GM12878 (cell line): ENCODE measurements around the gene C6orf89. TPM values are rescaled to one million over a fixed set of nuclear protein-coding genes. Genes with fewer than 3 reads are reported as not detected.

Experiments used
- BACH1 ChIP-seq: fragments of 450-650 bp; IDR thresholded peaks from 2 replicates; pipeline ENCODE4 v1.6.1; 2017; ENCODE audit warnings: mild to moderate bottlenecking, borderline replicate concordance
- BHLHE40 ChIP-seq, 2 experiments: fragments of 450-650 bp in 1 of 2; IDR thresholded peaks; 2 replicates each; pipeline ENCODE4 v1.6.1; 2011 to 2017; ENCODE audit warnings: low read depth in 2 of 2, borderline replicate concordance in 1 of 2, improper control_type of control experiment in 1 of 2, low read length in 1 of 2, mild to moderate bottlenecking in 1 of 2
- EED ChIP-seq: sonication (generic); IDR thresholded peaks from 2 replicates; pipeline ENCODE4 v1.6.1; 2016; ENCODE audit warnings: antibody characterized with exemption, low read depth
- FOS ChIP-seq: IDR thresholded peaks from 3 replicates; pipeline ENCODE4 v1.6.1; 2011; ENCODE audit warnings: borderline replicate concordance; ENCODE audit not compliant: insufficient read length; ENCODE audit errors: extremely low read depth
- FOXK2 ChIP-seq: fragments of 450-650 bp; IDR thresholded peaks from 2 replicates; pipeline ENCODE4 v1.6.1; 2017; ENCODE audit warnings: mild to moderate bottlenecking, moderate library complexity
- HSF1 ChIP-seq: fragments of 150-350 bp; IDR thresholded peaks from 2 replicates; pipeline ENCODE4 v1.6.1; 2014; ENCODE audit warnings: mild to moderate bottlenecking, low read depth, low read length
- POU2F2 ChIP-seq: IDR thresholded peaks from 3 replicates; pipeline ENCODE4 v1.6.1; 2011; ENCODE audit warnings: low read depth, mild to moderate bottlenecking, low read length, borderline replicate concordance
- RUNX3 ChIP-seq: IDR thresholded peaks from 2 replicates; pipeline ENCODE4 v1.6.1; 2012; ENCODE audit warnings: low read length, inconsistent platforms
- SMAD1 ChIP-seq: fragments of 450-650 bp; IDR thresholded peaks from 2 replicates; pipeline ENCODE4 v1.6.1; 2018; ENCODE audit warnings: mild to moderate bottlenecking, low read depth; ENCODE audit not compliant: partially characterized antibody
- SMARCA5 ChIP-seq: fragments of 450-650 bp; IDR thresholded peaks from 2 replicates; pipeline ENCODE4 v1.6.1; 2017; ENCODE audit warnings: mild to moderate bottlenecking
- SPI1 ChIP-seq: IDR thresholded peaks from 2 replicates; pipeline ENCODE4 v1.6.1; 2011; ENCODE audit warnings: low read depth, mild to moderate bottlenecking, low read length, moderate library complexity, borderline replicate concordance; ENCODE audit not compliant: insufficient read depth
- polyA plus RNA-seq, 11 experiments: library from polyadenylated mRNA; depleted of rRNA in 4 of 11; unstranded in 6 of 11; stranded (reverse) in 5 of 11; fragments of >200 nt; fragmentation: Nextera tagmentation in 4 of 11; fragmentation: Illumina TruSeq in 1 of 11; extraction: Ambion mirVana in 4 of 11; extraction: Trizol in 1 of 11; gene quantifications; 1 replicate in 1 of 11; 2 replicates in 10 of 11; pipeline versions ENCODE4 v1.2.1 to v1.2.3, GENCODE V29; 2011 to 2016; ENCODE audit warnings: inconsistent platforms in 2 of 11, missing spikeins in 2 of 11, low read depth in 1 of 11
- total RNA-seq, 4 experiments: library from RNA; depleted of rRNA in 3 of 4; stranded (reverse); fragments of >200 nt in 3 of 4; fragmentation: Illumina TruSeq in 1 of 4; extraction: Trizol in 1 of 4; gene quantifications; 2 replicates each; pipeline versions ENCODE4 v1.2.1 to v1.2.3, GENCODE V29; 2013 to 2021
- TF ChIP-seq, protein P1 (sequence below): fragments of 450-650 bp; formaldehyde crosslinking; IDR thresholded peaks from 2 replicates; pipeline ENCODE4 v1.4.0; 2020; ENCODE audit warnings: mild to moderate bottlenecking, moderate library complexity
- TF ChIP-seq, protein P2 (sequence below): fragments of 450-650 bp; IDR thresholded peaks from 2 replicates; pipeline ENCODE4 v1.6.1; 2014; ENCODE audit warnings: mild to moderate bottlenecking
- TF ChIP-seq, protein P3 (sequence below): fragments of 450-650 bp; formaldehyde crosslinking; IDR thresholded peaks from 2 replicates; pipeline ENCODE4 v1.5.0; 2022; ENCODE audit warnings: mild to moderate bottlenecking, missing genetic modification characterization
- TF ChIP-seq, protein P4 (sequence below): IDR thresholded peaks from 2 replicates; pipeline ENCODE4 v1.6.1; 2011; ENCODE audit warnings: borderline replicate concordance, low read depth, mild to moderate bottlenecking, moderate library complexity, mixed read lengths, low read length; ENCODE audit not compliant: insufficient read depth; ENCODE audit errors: extremely low read length

Gene C6orf89
- total and polyA plus RNA-seq, 10 of the 15 experiments (the other 5 are each of a cell fraction or from before 2014, with no cell fraction given) = 10.8 to 42.7 (median 28.6) TPM

DNA sequence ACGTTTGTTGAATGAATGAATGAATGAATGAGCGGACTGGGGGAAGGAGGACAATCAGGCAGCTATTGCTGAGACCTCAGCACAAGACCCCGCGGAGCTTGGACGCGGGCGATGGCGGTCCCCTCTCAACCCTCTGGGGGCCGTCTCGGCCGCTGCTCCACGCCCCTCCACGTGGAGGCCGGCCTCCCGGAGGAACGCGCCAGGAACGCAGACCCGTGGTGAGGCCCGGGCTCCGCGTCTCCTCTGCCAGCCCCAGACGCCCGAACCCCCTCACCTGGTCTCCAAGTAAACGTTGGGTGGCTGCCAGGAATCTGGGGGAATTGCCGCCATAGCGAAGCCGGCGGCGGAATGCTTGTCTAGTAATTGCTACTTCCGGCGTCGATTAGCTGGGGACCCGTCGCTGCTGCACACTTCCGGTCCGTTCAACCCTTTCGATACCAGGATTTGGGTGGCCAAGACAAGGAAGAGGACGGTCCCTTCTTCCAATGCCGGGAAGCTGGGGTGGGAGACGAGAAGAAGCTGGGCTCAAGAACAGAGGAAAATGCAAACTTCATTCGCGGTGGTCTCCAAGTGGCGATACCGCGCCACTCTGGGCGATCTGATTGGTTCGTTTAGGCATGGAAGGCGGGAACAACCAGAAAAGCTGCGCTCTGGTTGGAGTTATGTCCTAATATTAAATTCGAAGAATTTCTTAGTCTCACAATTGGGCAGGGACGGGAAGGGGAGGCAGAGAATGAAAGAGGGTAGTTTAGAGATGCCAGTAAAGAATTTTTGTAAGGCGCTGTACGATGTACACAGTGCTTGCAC lies 11.1 kb upstream of the C6orf89 start, which contains the start of gene PPIL1 (continued):
- peak; percentile 72; the same call in 1 of the 3 replicates for TF ChIP-seq POU2F2
- TF ChIP-seq RUNX3 = peak; percentile 28
- TF ChIP-seq, protein P1, sequence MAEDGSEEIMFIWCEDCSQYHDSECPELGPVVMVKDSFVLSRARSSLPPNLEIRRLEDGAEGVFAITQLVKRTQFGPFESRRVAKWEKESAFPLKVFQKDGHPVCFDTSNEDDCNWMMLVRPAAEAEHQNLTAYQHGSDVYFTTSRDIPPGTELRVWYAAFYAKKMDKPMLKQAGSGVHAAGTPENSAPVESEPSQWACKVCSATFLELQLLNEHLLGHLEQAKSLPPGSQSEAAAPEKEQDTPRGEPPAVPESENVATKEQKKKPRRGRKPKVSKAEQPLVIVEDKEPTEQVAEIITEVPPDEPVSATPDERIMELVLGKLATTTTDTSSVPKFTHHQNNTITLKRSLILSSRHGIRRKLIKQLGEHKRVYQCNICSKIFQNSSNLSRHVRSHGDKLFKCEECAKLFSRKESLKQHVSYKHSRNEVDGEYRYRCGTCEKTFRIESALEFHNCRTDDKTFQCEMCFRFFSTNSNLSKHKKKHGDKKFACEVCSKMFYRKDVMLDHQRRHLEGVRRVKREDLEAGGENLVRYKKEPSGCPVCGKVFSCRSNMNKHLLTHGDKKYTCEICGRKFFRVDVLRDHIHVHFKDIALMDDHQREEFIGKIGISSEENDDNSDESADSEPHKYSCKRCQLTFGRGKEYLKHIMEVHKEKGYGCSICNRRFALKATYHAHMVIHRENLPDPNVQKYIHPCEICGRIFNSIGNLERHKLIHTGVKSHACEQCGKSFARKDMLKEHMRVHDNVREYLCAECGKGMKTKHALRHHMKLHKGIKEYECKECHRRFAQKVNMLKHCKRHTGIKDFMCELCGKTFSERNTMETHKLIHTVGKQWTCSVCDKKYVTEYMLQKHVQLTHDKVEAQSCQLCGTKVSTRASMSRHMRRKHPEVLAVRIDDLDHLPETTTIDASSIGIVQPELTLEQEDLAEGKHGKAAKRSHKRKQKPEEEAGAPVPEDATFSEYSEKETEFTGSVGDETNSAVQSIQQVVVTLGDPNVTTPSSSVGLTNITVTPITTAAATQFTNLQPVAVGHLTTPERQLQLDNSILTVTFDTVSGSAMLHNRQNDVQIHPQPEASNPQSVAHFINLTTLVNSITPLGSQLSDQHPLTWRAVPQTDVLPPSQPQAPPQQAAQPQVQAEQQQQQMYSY (CRISPR knock-in tag) = no peak
- TF ChIP-seq SPI1 = no peak
- TF ChIP-seq, protein P2, sequence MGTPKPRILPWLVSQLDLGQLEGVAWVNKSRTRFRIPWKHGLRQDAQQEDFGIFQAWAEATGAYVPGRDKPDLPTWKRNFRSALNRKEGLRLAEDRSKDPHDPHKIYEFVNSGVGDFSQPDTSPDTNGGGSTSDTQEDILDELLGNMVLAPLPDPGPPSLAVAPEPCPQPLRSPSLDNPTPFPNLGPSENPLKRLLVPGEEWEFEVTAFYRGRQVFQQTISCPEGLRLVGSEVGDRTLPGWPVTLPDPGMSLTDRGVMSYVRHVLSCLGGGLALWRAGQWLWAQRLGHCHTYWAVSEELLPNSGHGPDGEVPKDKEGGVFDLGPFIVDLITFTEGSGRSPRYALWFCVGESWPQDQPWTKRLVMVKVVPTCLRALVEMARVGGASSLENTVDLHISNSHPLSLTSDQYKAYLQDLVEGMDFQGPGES = peak; percentile 45; the same call in 1 of the 2 replicates
- TF ChIP-seq SMARCA5 = peak; percentile 75; the same call in 1 of the 2 replicates
- TF ChIP-seq FOXK2 = no peak
- peak; percentile 28; the same call in 1 of the 2 replicates for TF ChIP-seq EED
- TF ChIP-seq, protein P3, sequence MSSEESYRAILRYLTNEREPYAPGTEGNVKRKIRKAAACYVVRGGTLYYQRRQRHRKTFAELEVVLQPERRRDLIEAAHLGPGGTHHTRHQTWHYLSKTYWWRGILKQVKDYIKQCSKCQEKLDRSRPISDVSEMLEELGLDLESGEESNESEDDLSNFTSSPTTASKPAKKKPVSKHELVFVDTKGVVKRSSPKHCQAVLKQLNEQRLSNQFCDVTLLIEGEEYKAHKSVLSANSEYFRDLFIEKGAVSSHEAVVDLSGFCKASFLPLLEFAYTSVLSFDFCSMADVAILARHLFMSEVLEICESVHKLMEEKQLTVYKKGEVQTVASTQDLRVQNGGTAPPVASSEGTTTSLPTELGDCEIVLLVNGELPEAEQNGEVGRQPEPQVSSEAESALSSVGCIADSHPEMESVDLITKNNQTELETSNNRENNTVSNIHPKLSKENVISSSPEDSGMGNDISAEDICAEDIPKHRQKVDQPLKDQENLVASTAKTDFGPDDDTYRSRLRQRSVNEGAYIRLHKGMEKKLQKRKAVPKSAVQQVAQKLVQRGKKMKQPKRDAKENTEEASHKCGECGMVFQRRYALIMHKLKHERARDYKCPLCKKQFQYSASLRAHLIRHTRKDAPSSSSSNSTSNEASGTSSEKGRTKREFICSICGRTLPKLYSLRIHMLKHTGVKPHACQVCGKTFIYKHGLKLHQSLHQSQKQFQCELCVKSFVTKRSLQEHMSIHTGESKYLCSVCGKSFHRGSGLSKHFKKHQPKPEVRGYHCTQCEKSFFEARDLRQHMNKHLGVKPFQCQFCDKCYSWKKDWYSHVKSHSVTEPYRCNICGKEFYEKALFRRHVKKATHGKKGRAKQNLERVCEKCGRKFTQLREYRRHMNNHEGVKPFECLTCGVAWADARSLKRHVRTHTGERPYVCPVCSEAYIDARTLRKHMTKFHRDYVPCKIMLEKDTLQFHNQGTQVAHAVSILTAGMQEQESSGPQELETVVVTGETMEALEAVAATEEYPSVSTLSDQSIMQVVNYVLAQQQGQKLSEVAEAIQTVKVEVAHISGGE (CRISPR knock-in tag) = peak; percentile 90
- 0 out of 2 replicates have a peak, but pooled peaks have one; percentile 54 for TF ChIP-seq BACH1
- TF ChIP-seq HSF1 = no peak
- no peak for TF ChIP-seq FOS
- peak; percentile 44 for TF ChIP-seq SMAD1
- TF ChIP-seq, protein P4, sequence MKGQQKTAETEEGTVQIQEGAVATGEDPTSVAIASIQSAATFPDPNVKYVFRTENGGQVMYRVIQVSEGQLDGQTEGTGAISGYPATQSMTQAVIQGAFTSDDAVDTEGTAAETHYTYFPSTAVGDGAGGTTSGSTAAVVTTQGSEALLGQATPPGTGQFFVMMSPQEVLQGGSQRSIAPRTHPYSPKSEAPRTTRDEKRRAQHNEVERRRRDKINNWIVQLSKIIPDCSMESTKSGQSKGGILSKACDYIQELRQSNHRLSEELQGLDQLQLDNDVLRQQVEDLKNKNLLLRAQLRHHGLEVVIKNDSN = no peak
- TF ChIP-seq BHLHE40 (IDR thresholded peaks at IDR 0.05; ENCODE audit: borderline replicate concordance in 1 of 2, low read depth in 2 of 2, low read length in 1 of 2) = peak in 1 of 2 experiments; percentile 69; a peak in 2 of 4 replicates
